Liver (tissue), 3 donors: ENCODE results near the gene OLIG1.

Source experiments
- EGR1 ChIP-seq, 2 donors: IDR thresholded peaks; 2 replicates each; pipeline ENCODE4 v1.6.1; 2016 to 2018; ENCODE audit warnings: antibody characterized with exemption in 2 of 2, low read depth in 2 of 2
- GABPA ChIP-seq, 2 donors: IDR thresholded peaks in 1 of 2; conservative IDR thresholded peaks in 1 of 2; 2 replicates each; pipeline ENCODE4 v1.6.1; 2016; ENCODE audit warnings: antibody characterized with exemption in 2 of 2, mild to moderate bottlenecking in 1 of 2, moderate library complexity in 1 of 2
- RXRA ChIP-seq, 2 donors: IDR thresholded peaks; 2 replicates each; pipeline ENCODE4 v1.6.1; 2017 to 2018; ENCODE audit warnings: antibody characterized with exemption in 2 of 2, mild to moderate bottlenecking in 1 of 2
- TF ChIP-seq, protein P1 (sequence below): fragments of 150-350 bp; IDR thresholded peaks from 2 replicates; pipeline ENCODE4 v1.5.1; 2017; ENCODE audit warnings: improper control_type of control experiment, low read depth, low read length; ENCODE audit not compliant: missing input control
- donor health status: healthy.
- donor health status: healthy.

DNA sequence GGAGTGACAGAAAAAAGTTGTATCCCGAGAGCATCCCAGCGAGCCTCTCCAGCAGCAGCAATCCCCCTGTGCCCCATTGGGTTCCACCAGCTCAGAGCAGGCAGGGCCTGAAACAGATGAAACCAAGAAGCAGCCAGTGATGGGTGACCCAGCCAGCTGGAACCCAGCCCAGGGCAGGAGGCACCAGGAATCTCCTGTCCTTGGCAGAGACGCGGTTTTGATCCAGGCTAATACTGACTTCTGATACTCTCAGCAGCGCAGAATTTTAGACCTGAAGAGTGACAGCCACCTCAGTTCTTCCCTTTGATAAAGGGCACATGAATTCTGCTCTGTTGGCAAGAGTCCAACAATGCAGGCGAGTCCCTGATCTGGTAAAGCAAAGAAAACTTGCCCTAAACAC lies 11.4 kb upstream of the OLIG1 start:
- no peak for TF ChIP-seq RXRA (IDR thresholded peaks at IDR 0.05)
- no peak for TF ChIP-seq EGR1 (IDR thresholded peaks at IDR 0.05; ENCODE audit: low read depth in 2 of 2)
- TF ChIP-seq, protein P1, sequence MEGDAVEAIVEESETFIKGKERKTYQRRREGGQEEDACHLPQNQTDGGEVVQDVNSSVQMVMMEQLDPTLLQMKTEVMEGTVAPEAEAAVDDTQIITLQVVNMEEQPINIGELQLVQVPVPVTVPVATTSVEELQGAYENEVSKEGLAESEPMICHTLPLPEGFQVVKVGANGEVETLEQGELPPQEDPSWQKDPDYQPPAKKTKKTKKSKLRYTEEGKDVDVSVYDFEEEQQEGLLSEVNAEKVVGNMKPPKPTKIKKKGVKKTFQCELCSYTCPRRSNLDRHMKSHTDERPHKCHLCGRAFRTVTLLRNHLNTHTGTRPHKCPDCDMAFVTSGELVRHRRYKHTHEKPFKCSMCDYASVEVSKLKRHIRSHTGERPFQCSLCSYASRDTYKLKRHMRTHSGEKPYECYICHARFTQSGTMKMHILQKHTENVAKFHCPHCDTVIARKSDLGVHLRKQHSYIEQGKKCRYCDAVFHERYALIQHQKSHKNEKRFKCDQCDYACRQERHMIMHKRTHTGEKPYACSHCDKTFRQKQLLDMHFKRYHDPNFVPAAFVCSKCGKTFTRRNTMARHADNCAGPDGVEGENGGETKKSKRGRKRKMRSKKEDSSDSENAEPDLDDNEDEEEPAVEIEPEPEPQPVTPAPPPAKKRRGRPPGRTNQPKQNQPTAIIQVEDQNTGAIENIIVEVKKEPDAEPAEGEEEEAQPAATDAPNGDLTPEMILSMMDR, result no peak
- no peak for TF ChIP-seq GABPA (IDR thresholded peaks at IDR 0.05 in 1 of 2, conservative IDR thresholded peaks at IDR 0.05 in 1 of 2)
